Measurements from ENCODE around the gene SBF2. TPM values are rescaled to one million over a fixed set of nuclear protein-coding genes. Genes with fewer than 3 reads are reported as not detected.

Gene SBF2
- total RNA-seq, 2 donors from 2014 or later = 22.8 to 23.9 TPM

- no peak for TF ChIP-seq CTCF (IDR thresholded peaks at IDR 0.05)
- H3K27me3 ChIP-seq = no peaks in the 10 kb centered on the region
- no peak overlapping the region for H3K4me3 ChIP-seq
- peaks cover 36% of the 10 kb centered on the region for H3K36me3 ChIP-seq
- no peak overlapping the region for H3K27ac ChIP-seq
- DNase-seq (ENCODE audit: low spot score) = no peak
- no peaks in the 10 kb centered on the region for H3K9me3 ChIP-seq
- H3K4me1 ChIP-seq = no peaks in the 10 kb centered on the region
These were observed 453.5 kb downstream of the SBF2 start for GRCh38 chr11:9840460-9841004.

DNA sequence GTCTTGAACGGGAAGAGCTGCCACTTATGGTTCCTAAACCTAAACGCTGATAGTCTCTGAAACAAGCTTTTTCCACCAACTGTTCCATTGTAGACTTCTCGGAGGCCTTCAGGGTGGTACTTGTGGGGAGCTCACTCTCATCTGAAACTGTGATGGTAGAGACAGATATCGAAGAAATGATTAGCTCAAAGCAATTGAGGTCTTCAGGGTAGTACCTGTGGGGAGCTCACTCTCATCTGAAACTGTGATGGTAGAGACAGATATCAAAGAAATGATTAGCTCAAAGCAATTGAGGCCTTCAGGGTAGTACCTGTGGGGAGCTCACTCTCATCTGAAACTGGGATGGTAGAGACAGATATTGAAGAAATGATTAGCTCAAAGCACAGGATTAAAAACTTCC is 454.5 kb downstream of the SBF2 start:
- no peak for DNase-seq (ENCODE audit: low spot score)
- H3K27me3 ChIP-seq = no peaks in the 10 kb centered on the region
- no peak for TF ChIP-seq CTCF (IDR thresholded peaks at IDR 0.05)
- no peak overlapping the region for H3K4me3 ChIP-seq
- H3K36me3 ChIP-seq = peaks cover 30% of the 10 kb centered on the region
- no peak overlapping the region for H3K27ac ChIP-seq
- H3K9me3 ChIP-seq = no peaks in the 10 kb centered on the region
- no peaks in the 10 kb centered on the region for H3K4me1 ChIP-seq

- H3K4me3 ChIP-seq = no peak overlapping the region
- no peak for TF ChIP-seq CTCF (IDR thresholded peaks at IDR 0.05)
- H3K27me3 ChIP-seq = no peaks in the 10 kb centered on the region
- H3K4me1 ChIP-seq = no peaks in the 10 kb centered on the region
- H3K27ac ChIP-seq = no peak overlapping the region
- no peaks in the 10 kb centered on the region for H3K9me3 ChIP-seq
- DNase-seq (ENCODE audit: low spot score) = no peak
- H3K36me3 ChIP-seq = peaks cover 30% of the 10 kb centered on the region
These were observed 455.1 kb downstream of the SBF2 start for GRCh38 chr11:9838961-9839360.

DNA sequence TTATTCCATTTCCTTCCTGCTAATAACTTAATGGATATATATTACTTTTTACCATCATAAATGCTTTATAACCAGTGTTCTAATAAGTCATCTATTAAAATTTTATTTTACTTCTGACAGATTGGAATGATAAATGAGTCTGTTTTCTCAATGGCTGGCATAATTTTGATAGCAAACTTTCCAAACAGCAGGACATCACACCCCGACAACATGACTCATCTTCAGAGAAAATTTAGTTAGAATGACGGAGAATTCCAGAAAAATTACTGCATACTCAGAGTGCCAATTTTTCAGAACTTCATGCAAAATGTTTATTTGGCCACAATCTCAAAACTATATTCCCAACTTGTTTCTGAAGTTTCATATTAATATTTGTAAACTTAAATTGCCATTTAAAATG is 455.8 kb downstream of the SBF2 start:
- Histone ChIP-seq H3K9me3 (no peaks in the 10 kb centered on the region), H3K4me1 (no peaks in the 10 kb centered on the region), H3K36me3 (peaks cover 27% of the 10 kb centered on the region), H3K4me3 (no peak overlapping the region), H3K27ac (no peak overlapping the region), H3K27me3 (no peaks in the 10 kb centered on the region)
- TF ChIP-seq CTCF (IDR thresholded peaks at IDR 0.05) = no peak
- DNase-seq (ENCODE audit: low spot score) = no peak

DNA sequence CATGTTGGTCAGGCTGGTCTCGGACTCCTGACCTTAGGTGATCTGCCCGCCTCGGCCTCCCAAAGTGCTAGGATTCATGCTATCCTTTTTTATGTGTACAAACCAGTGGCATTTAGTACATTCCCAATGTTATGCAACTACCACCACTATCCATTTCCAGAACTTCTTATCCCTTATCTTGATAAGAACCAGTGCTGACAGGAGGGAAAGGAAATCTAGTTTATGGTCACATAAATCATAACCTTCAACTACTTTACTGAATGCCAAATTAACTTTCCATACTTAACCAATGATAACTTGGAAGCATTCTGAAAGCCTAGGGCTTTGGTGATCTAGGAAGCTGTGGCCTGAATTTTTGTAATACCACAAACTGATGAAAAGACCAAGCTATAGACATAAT is 459.7 kb downstream of the SBF2 start:
- H3K4me3 ChIP-seq = no peak overlapping the region
- no peak for DNase-seq (ENCODE audit: low spot score)
- no peaks in the 10 kb centered on the region for H3K27me3 ChIP-seq

More for the DNA sequence above, 459.7 kb downstream of the SBF2 start:
- no peak overlapping the region for H3K27ac ChIP-seq
- TF ChIP-seq CTCF (IDR thresholded peaks at IDR 0.05) = no peak
- no peaks in the 10 kb centered on the region for H3K9me3 ChIP-seq
- H3K4me1 ChIP-seq = no peaks in the 10 kb centered on the region
- H3K36me3 ChIP-seq = peaks cover 15% of the 10 kb centered on the region
